ENCODE data around the gene SLBP. TPM values are rescaled to one million over a fixed set of nuclear protein-coding genes. Genes with fewer than 3 reads are reported as not detected.
"Not testable (repeated sequence)": the region's sequence is repeated elsewhere in the genome, so short reads cannot be mapped to it uniquely, and the experiment has no call there.

The SLBP gene
- total RNA-seq, 1 donor from 2014 or later, result 11.7 TPM

DNA sequence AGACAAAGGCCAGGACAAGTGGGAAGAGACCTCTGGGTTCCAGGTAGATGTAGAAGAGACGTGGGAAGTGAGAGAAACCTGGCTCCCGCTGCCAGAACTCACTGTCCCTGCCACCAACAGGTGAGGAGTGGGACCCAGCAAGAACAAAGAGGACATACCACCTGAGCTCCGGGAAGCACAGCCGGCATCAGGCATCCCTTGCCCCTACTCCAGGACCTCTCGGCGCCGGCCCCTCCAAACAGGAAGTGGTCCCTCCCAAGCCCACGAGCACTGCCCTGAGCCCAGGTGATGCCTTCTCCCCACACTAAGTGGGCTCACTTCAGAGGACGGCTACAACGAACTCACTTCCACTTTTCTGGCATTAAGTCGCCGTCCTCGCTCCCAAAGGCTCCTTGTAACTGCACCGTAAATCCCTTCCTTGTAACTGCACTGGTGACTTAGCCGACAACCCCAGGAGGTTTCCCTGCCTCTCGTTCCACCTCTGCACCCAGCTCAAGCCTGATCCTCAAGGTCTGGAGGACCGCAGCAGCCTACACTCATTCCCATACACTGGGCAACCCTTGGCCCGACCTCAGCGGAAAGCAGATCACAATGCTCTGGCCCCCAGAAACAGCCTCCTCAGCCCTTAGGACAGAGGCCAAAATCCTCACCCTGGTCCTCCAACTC is 36.9 kb downstream of the SLBP start:
- no peaks in the 10 kb centered on the region for H3K36me3 ChIP-seq
- intact Hi-C loops (cut with micrococcal nuclease), result no loop called here

DNA sequence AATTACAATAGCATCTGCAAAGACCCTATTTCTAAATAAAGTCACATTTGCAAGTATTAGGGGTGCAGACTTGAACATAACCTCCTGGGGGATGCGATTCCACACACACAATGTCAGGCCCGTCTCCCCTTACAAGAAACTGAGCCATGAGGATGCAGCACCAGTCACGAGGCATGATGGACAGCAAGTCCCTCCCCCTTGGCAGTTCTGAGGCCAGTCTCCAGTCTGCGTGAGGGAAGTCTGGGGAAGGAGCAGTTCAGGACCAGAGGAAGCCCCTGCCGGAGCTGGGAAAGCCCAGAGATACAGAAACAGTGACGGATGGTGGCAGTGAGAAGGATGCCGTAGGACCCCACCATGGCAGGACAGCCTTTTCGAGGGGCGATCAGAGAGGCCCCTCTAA is 37.4 kb downstream of the SLBP start:
- Histone ChIP-seq H3K9me3 (replicated peaks) (no peaks in the 10 kb centered on the region), H3K4me1 (no peaks in the 10 kb centered on the region), H3K27ac (replicated peaks) (no peak overlapping the region), H3K27me3 (ENCODE audit: low read depth) (no peaks in the 10 kb centered on the region), H3K4me3 (no peak overlapping the region), H3K36me3 (no peaks in the 10 kb centered on the region)
- intact Hi-C loops (cut with micrococcal nuclease), result no loop called here
- no peak for DNase-seq
- TF ChIP-seq, protein P1, sequence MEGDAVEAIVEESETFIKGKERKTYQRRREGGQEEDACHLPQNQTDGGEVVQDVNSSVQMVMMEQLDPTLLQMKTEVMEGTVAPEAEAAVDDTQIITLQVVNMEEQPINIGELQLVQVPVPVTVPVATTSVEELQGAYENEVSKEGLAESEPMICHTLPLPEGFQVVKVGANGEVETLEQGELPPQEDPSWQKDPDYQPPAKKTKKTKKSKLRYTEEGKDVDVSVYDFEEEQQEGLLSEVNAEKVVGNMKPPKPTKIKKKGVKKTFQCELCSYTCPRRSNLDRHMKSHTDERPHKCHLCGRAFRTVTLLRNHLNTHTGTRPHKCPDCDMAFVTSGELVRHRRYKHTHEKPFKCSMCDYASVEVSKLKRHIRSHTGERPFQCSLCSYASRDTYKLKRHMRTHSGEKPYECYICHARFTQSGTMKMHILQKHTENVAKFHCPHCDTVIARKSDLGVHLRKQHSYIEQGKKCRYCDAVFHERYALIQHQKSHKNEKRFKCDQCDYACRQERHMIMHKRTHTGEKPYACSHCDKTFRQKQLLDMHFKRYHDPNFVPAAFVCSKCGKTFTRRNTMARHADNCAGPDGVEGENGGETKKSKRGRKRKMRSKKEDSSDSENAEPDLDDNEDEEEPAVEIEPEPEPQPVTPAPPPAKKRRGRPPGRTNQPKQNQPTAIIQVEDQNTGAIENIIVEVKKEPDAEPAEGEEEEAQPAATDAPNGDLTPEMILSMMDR (IDR thresholded peaks at IDR 0.05; ENCODE audit: borderline replicate concordance), result no peak

More for the DNA sequence above, 36.9 kb downstream of the SLBP start:
- no peak overlapping the region for H3K4me3 ChIP-seq
- H3K4me1 ChIP-seq, result no peaks in the 10 kb centered on the region
- H3K9me3 ChIP-seq (replicated peaks), result no peaks in the 10 kb centered on the region
- no peaks in the 10 kb centered on the region for H3K27me3 ChIP-seq (ENCODE audit: low read depth)
- no peak overlapping the region for H3K27ac ChIP-seq (replicated peaks)
- TF ChIP-seq, protein P1 (IDR thresholded peaks at IDR 0.05; ENCODE audit: borderline replicate concordance), result no peak
- DNase-seq, result no peak

DNA sequence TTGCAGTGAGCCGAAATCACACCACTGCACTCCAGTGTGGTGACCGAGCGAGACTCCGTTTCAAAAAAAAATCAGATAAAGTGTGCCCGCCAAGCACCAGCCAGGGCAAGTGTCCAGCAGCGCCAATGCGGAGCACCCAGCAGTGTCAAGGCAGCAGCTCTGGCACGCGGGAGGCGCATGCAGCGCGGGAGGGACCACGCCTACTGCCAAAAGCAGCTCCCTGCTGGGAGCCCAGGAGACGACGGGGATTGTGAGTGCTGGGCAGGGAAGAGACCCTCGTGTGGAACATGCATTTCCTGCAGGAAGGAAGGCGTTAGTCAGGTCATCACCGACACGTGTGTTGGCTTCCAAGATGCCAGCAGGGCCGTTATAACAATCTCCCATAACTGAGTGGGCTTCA is 38.4 kb downstream of the SLBP start:
- Histone ChIP-seq H3K27ac (replicated peaks) (no peak overlapping the region), H3K4me1 (peaks cover under 1% of the 10 kb centered on the region), H3K4me3 (no peak overlapping the region), H3K36me3 (no peaks in the 10 kb centered on the region), H3K9me3 (replicated peaks) (no peaks in the 10 kb centered on the region), H3K27me3 (ENCODE audit: low read depth) (no peaks in the 10 kb centered on the region)
- no peak for DNase-seq
- TF ChIP-seq, protein P1 (IDR thresholded peaks at IDR 0.05; ENCODE audit: borderline replicate concordance), result no peak
- intact Hi-C loops (cut with micrococcal nuclease), result no loop called here

DNA sequence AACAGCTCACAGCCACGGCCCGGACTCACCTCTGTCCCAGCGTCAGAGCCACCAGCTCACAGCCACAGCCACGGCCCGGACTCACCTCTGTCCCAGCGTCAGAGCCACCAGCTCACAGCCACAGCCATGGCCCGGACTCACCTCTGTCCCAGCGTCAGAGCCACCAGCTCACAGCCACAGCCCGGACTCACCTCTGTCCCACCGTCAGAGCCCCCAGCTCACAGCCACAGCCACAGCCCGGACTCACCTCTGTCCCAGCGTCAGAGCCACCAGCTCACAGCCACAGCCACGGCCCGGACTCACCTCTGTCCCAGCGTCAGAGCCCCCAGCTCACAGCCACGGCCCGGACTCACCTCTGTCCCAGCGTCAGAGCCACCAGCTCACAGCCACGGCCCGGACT is 41.1 kb downstream of the SLBP start:
- H3K27ac ChIP-seq (replicated peaks); DNase-seq; H3K9me3 ChIP-seq (replicated peaks); intact Hi-C loops (cut with micrococcal nuclease); H3K36me3 ChIP-seq; H3K4me3 ChIP-seq; H3K27me3 ChIP-seq (ENCODE audit: low read depth): not testable (repeated sequence)
- peaks cover 13% of the 10 kb centered on the region for H3K4me1 ChIP-seq

DNA sequence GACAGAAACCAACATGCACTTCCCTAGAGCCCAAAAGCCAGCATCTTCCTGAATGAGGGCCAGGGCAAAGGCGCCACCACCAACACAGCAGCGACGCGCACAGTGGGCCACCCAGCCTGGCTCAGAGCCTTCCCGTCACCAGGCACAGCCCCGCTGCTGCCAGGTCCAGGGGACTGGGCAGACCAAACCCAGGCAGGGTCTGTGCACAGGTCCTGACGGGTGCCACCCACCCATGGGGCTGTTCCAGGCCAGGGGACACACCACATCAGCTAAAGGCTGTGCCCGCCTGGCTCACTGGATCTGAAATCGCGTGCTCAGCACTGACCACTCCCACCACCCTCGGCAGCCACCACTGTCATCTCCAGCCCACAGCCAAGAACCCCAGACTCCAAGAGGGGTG is 41.8 kb downstream of the SLBP start:
- Histone ChIP-seq H3K9me3 (replicated peaks) (no peaks in the 10 kb centered on the region), H3K4me3 (no peak overlapping the region), H3K4me1 (peaks cover 13% of the 10 kb centered on the region), H3K27me3 (ENCODE audit: low read depth) (no peaks in the 10 kb centered on the region), H3K36me3 (no peaks in the 10 kb centered on the region), H3K27ac (replicated peaks) (no peak overlapping the region)
- DNase-seq, result no peak
- TF ChIP-seq, protein P1 (IDR thresholded peaks at IDR 0.05; ENCODE audit: borderline replicate concordance), result no peak
- intact Hi-C loops (cut with micrococcal nuclease), result no loop called here

DNA sequence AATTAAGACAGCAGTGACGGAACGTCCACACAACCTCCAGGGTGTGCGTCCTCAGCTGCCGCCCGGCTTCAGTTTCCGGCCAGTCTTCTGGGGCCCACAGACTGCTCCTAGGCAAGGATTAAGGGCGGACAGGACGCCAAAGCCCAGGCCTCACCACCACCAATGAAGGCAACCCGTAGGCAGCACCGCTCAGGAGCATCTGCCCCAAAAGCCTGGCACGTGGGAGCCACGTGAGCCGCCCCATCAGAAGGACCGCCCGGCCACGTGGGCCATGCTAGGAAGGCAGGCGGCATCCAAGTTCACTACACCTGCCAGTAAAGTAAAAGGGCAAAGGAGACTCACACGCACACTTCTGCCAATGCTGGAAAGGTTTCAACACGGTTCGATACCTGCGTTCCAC is 42.3 kb downstream of the SLBP start:
- intact Hi-C loops (cut with micrococcal nuclease), result no loop called here
- H3K4me3 ChIP-seq, result no peak overlapping the region
- TF ChIP-seq, protein P1 (IDR thresholded peaks at IDR 0.05; ENCODE audit: borderline replicate concordance), result no peak
- H3K27me3 ChIP-seq (ENCODE audit: low read depth), result no peaks in the 10 kb centered on the region
- no peaks in the 10 kb centered on the region for H3K36me3 ChIP-seq
- H3K9me3 ChIP-seq (replicated peaks), result no peaks in the 10 kb centered on the region
- H3K27ac ChIP-seq (replicated peaks), result no peak overlapping the region
- peaks cover 13% of the 10 kb centered on the region for H3K4me1 ChIP-seq
- no peak for DNase-seq
